ENCODE measurements around the gene EGFR.

GRCh38 chr7:55093674-55094073 is 74.9 kb downstream of the EGFR start:
- no peak for TF ChIP-seq CTCF (conservative IDR thresholded peaks at IDR 0.05)
- TF ChIP-seq ZFX (IDR thresholded peaks at IDR 0.05) = no peak

Data from C4-2B (cell line).